B cell (primary cell): ENCODE measurements around the gene FHIT. TPM values are rescaled to one million over a fixed set of nuclear protein-coding genes. Genes with fewer than 3 reads are reported as not detected.

Source experiments
- ATAC-seq: fragments of 200-7000 bp; cut with Tn5 transposase; one replicate; pipeline ENCODE4 v1.10.0; 2021; ENCODE audit warnings: low read depth, mild to moderate bottlenecking, moderate number of reproducible peaks, moderate library complexity
- CTCF ChIA-PET: fragments of 350-600 bp; sonication (Branson Sonifier 250); formaldehyde crosslinking; loops from one replicate; lab custom pipeline; 2021; ENCODE audit warnings: antibody characterized with exemption, inconsistent platforms; lab: Charles Lee
- POLR2A ChIA-PET: fragments of 350-600 bp; sonication (Branson Sonifier 250); formaldehyde crosslinking; loops from one replicate; lab custom pipeline; 2021; ENCODE audit warnings: antibody characterized with exemption; lab: Charles Lee
- DNase-seq: peaks from one replicate; pipeline ENCODE4 v3.0.0; 2013
- H2AFZ ChIP-seq: 2 replicates; pipeline ENCODE4 v1.6.1; 2012; ENCODE audit warnings: mild to moderate bottlenecking, low read depth, low read length; ENCODE audit not compliant: insufficient read depth, poor library complexity, severe bottlenecking
- H3K27ac ChIP-seq, 2 donors: 1 replicate in 1 of 2; 2 replicates in 1 of 2; pipeline ENCODE4 v1.5.1; 2012 to 2013; ENCODE audit warnings: low read length in 2 of 2, mild to moderate bottlenecking in 2 of 2, moderate library complexity in 1 of 2
- H3K27me3 ChIP-seq, 4 experiments: fragments of 200-600 bp in 1 of 4; sonication (generic) in 1 of 4; replicated peaks in 1 of 4; 1 replicate in 2 of 4; 2 replicates in 2 of 4; pipeline versions ENCODE4 v1.6.1 to v1.7.0; 2013 to 2016; ENCODE audit warnings: low read length in 3 of 4, mild to moderate bottlenecking in 2 of 4, mixed read lengths in 1 of 4, moderate library complexity in 1 of 4; ENCODE audit not compliant: insufficient read depth in 4 of 4, control insufficient read depth in 3 of 4; ENCODE audit errors: control extremely low read depth in 1 of 4
- H3K36me3 ChIP-seq, 2 experiments: replicated peaks in 1 of 2; 1 replicate in 1 of 2; 2 replicates in 1 of 2; pipeline versions ENCODE4 v1.6.1 to v1.7.1; 2013; ENCODE audit warnings: low read length in 1 of 2; ENCODE audit not compliant: insufficient read depth in 2 of 2, control insufficient read depth in 1 of 2; ENCODE audit errors: control extremely low read depth in 1 of 2, extremely low read depth in 1 of 2
- H3K4me1 ChIP-seq, 2 donors: fragments of 200-600 bp in 1 of 2; sonication (generic) in 1 of 2; 1 replicate in 1 of 2; 2 replicates in 1 of 2; pipeline versions ENCODE4 v1.5.1 to v1.6.1; 2013 to 2017; ENCODE audit warnings: low read length in 2 of 2; ENCODE audit not compliant: control insufficient read depth in 2 of 2, insufficient read depth in 2 of 2
- H3K4me2 ChIP-seq: replicated peaks from 2 replicates; pipeline ENCODE3; 2012; ENCODE audit warnings: mild to moderate bottlenecking, low read depth, low read length; ENCODE audit not compliant: poor library complexity, severe bottlenecking
- H3K4me3 ChIP-seq, 5 experiments: fragments of 200-600 bp in 1 of 5; sonication (generic) in 1 of 5; 1 replicate in 3 of 5; 2 replicates in 2 of 5; pipeline versions ENCODE4 v1.5.1 to v1.7.0; 2011 to 2016; ENCODE audit warnings: low read length in 4 of 5, mild to moderate bottlenecking in 4 of 5, low read depth in 2 of 5, control low read depth in 1 of 5, moderate library complexity in 1 of 5; ENCODE audit not compliant: insufficient read depth in 1 of 5; ENCODE audit errors: control extremely low read depth in 1 of 5, extremely low read depth in 1 of 5
- H3K79me2 ChIP-seq: fragments of 200-600 bp; sonication (generic); one replicate; pipeline ENCODE4 v1.6.0; 2016; ENCODE audit warnings: low read length; ENCODE audit not compliant: control insufficient read depth, insufficient read depth
- H3K9ac ChIP-seq: fragments of 200-600 bp; sonication (generic); 2 replicates; pipeline ENCODE4 v1.6.1; 2017; ENCODE audit warnings: mild to moderate bottlenecking, low read length, moderate library complexity
- H3K9me3 ChIP-seq, 3 donors: one replicate each; pipeline versions ENCODE4 v1.6.1 to v1.7.1; 2013; ENCODE audit warnings: low read length in 2 of 3; ENCODE audit not compliant: control insufficient read depth in 2 of 3, insufficient read depth in 1 of 3; ENCODE audit errors: control extremely low read depth in 1 of 3
- H4K20me1 ChIP-seq: 2 replicates; pipeline ENCODE4 v1.6.0; 2012; ENCODE audit warnings: mild to moderate bottlenecking, low read length; ENCODE audit not compliant: insufficient read depth, control insufficient read depth, poor library complexity, severe bottlenecking
- H3K27ac Mint-ChIP-seq: one replicate; pipeline ENCODE4 v1.8.0; 2021; ENCODE audit warnings: mixed read lengths
- H3K27me3 Mint-ChIP-seq: one replicate; pipeline ENCODE4 v1.8.0; 2021; ENCODE audit warnings: mixed read lengths
- H3K4me1 Mint-ChIP-seq: one replicate; pipeline ENCODE4 v1.8.0; 2021; ENCODE audit warnings: mixed read lengths
- H3K4me3 Mint-ChIP-seq: one replicate; pipeline ENCODE4 v1.8.0; 2021; ENCODE audit warnings: mixed read lengths
- H3K9me3 Mint-ChIP-seq: one replicate; pipeline ENCODE4 v1.8.0; 2022; ENCODE audit warnings: mixed read lengths; ENCODE audit not compliant: insufficient read depth
- CTCF ChIP-seq: fragments of 200-600 bp; IDR thresholded peaks from one replicate; pipeline ENCODE4 v1.8.0; 2022; ENCODE audit warnings: antibody characterized with exemption, mild to moderate bottlenecking
- EZH2 ChIP-seq: IDR thresholded peaks from 2 replicates; pipeline ENCODE4 v1.6.1; 2012; ENCODE audit warnings: borderline replicate concordance, low read depth, mild to moderate bottlenecking, moderate library complexity, low read length; ENCODE audit not compliant: insufficient read depth, poor library complexity, severe bottlenecking
- WGBS: methylation state at CpG from one replicate; pipeline ENCODE4 v1.1.5; 2013; ENCODE audit warnings: missing lambda C conversion rate; ENCODE audit not compliant: insufficient coverage; 5-methylcytosine and 5-hydroxymethylcytosine counted together
- intact Hi-C: fragments of 100-400 bp; cut with micrococcal nuclease; formaldehyde crosslinking; loops from one replicate; pipeline ENCODE4 v1.10.0; 2022
- polyA plus RNA-seq: library from polyadenylated mRNA; depleted of rRNA; stranded (reverse); fragments of >200 nt; gene quantifications from 2 replicates; pipeline ENCODE4 v1.2.3, GENCODE V29; 2012
- total RNA-seq, 2 donors: library from RNA; stranded (reverse); fragments of 120-200 nt in 1 of 2; gene quantifications; 1 replicate in 1 of 2; 2 replicates in 1 of 2; pipeline versions ENCODE4 v1.2.3 to v1.2.4, GENCODE V29; 2013 to 2022

FHIT gene
- total and polyA plus RNA-seq, 2 donors (not counting 1 experiment from before 2014, with no cell fraction given): 1.7 to 7.8 TPM

GRCh38 chr3:61231693-61232092 is 19.6 kb downstream of the FHIT start:
- Histone ChIP-seq H3K4me1 (no peaks in the 10 kb centered on the region), H3K36me3 (no peaks in the 10 kb centered on the region), H3K27ac (no peak overlapping the region), H4K20me1 (no peaks in the 10 kb centered on the region), H3K79me2 (no peaks in the 10 kb centered on the region), H3K4me3 (no peak overlapping the region), H2AFZ (no peak overlapping the region), H3K9ac (no peak overlapping the region), H3K27me3 (no peaks in the 10 kb centered on the region), H3K4me2 (no peak overlapping the region), H3K9me3 (no peaks in the 10 kb centered on the region)
- intact Hi-C loops: no loop called here
- ChIA-PET CTCF (no interaction called here), POLR2A (no interaction called here)
- Mint-ChIP-seq H3K9me3 (peaks cover 2% of the 10 kb centered on the region), H3K4me3 (no peak overlapping the region), H3K4me1 (no peaks in the 10 kb centered on the region), H3K27ac (no peak overlapping the region), H3K27me3 (no peaks in the 10 kb centered on the region)
- TF ChIP-seq CTCF: no peak
- no peak for TF ChIP-seq EZH2
- DNase-seq: no peak
- ATAC-seq: no peak

DNA sequence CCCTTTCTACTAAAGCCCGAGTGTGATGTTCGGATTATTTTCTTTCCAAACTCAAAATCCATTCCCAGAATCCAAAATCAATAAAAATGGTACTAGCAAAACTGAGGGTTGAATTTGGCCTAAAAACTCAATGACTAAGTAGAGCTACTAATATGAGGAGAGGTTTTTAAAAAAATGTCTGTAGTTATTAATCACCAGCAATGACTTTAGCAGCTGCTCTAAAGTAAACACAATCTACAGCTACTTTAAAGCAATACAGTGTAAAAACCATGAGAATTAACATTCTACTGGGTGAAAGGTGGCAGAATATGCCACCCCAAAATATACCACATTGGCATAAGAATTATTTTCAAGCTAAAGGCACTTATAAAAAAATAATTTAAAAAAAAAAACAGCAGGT is 23.5 kb downstream of the FHIT start:
- Histone ChIP-seq H3K79me2 (no peaks in the 10 kb centered on the region), H4K20me1 (no peaks in the 10 kb centered on the region), H3K4me2 (no peak overlapping the region), H3K27me3 (no peaks in the 10 kb centered on the region), H3K9ac (no peak overlapping the region), H3K27ac (no peak overlapping the region), H3K4me1 (no peaks in the 10 kb centered on the region), H3K4me3 (no peak overlapping the region), H2AFZ (no peak overlapping the region), H3K36me3 (no peaks in the 10 kb centered on the region), H3K9me3 (no peaks in the 10 kb centered on the region)
- Mint-ChIP-seq H3K27ac (no peak overlapping the region), H3K4me1 (no peaks in the 10 kb centered on the region), H3K4me3 (no peak overlapping the region), H3K9me3 (peaks cover 2% of the 10 kb centered on the region), H3K27me3 (no peaks in the 10 kb centered on the region)
- ATAC-seq (no peak), DNase-seq (no peak)
- intact Hi-C loops: no loop called here
- no CpG with 5 or more reads among the region's 2 CpGs for WGBS
- TF ChIP-seq CTCF: no peak
- no peak for TF ChIP-seq EZH2
- POLR2A ChIA-PET: no interaction called here
- CTCF ChIA-PET: no interaction called here
